ENCODE measurements around the gene YIF1A. TPM values are rescaled to one million over a fixed set of nuclear protein-coding genes. Genes with fewer than 3 reads are reported as not detected.
"Not testable (repeated sequence)": the region's sequence is repeated elsewhere in the genome, so short reads cannot be mapped to it uniquely, and the experiment has no call there.

YIF1A gene
- total and polyA plus RNA-seq, 7 experiments from 2014 or later: 25.0 to 66.2 (median 34.1) TPM

DNA sequence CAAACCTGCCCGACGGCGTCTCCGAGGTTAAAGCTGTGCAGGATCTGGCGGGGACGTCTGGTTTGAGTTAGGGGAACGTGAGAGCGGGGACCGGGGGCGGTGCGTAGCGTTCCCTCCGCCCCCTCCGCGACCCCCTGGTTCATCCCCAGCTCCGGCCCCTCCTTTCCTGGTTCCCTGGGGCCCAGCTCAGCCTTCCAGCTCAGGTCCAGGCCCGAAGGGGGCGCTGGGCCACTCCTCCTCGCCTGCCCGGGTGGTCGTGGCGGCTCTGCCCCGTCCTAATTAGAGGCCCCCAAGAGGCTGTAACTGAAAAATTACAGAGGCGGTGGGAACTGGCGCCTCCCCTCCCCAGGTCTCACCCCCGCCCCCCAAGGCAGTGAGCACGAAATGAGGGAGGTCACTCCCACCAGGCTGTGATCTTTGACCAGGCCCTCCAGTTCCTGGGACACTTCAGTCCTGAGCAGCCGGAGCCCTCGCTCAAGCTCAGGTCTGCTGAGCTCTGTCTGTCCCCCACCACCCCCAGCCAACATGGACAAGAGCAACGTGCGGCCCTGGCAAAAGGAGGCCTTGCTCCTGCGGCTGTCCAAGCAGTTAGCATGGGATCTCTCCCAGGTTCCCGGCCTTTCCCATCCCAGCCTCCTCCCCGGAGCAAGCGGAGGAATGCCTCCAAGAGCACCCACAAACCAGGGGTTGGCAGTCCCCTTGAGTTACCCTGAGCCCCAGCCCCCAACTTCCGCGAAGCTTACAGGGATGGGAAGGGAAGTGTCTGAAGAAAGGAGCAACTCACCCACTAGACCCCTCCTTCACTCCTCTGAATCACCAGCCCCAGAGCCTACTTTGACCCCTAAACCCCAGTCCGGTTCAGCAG, 24.6 kb upstream of the YIF1A start:
- peak overlapping the region; percentile 93 to 100 (median 98) for H3K27ac Mint-ChIP-seq
- POLR2A ChIA-PET: interaction anchor here (1.0 to 4.0 kb wide), 17 partner anchors 8 to 890 kb away, joined by 3 to 89 read pairs (median 11); partner anchors contain the start of genes B4GAT1, BRMS1, RBM14 and RBM4B
- Histone ChIP-seq H3K27me3 (ENCODE audit: control insufficient read depth in 2 of 2, insufficient read depth in 2 of 2, low read length in 2 of 2) (no peaks in the 10 kb centered on the region), H3K36me3 (ENCODE audit: control insufficient read depth in 2 of 3, insufficient read depth in 3 of 3, low read length in 3 of 3) (no peaks in the 10 kb centered on the region), H3K4me1 (ENCODE audit: control insufficient read depth in 2 of 2, insufficient read depth in 2 of 2, low read length in 2 of 2) (peaks cover 25 to 48% of the 10 kb centered on the region in 2 donors), H3K4me3 (ENCODE audit: low read length) (peak overlapping the region; percentile 75), H3K9me3 (ENCODE audit: control insufficient read depth in 2 of 3, low read length in 3 of 3) (no peaks in the 10 kb centered on the region), H3K27ac (ENCODE audit: low read depth, low read length) (peak overlapping the region; percentile 99)
- peaks cover 0 to 1% (median 0%) of the 10 kb centered on the region in 11 donors for H3K9me3 Mint-ChIP-seq
- ATAC-seq (no peak), DNase-seq (no peak)
- peaks cover 0 to under 1% (median 0%) of the 10 kb centered on the region in 5 donors for H3K27me3 Mint-ChIP-seq
- H3K4me3 Mint-ChIP-seq: peak overlapping the region; percentile 63 to 97 (median 94)
- H3K36me3 Mint-ChIP-seq: peaks cover 0 to under 1% (median 0%) of the 10 kb centered on the region in 5 donors
- CTCF ChIA-PET: interaction anchor here (1.0 to 4.6 kb wide), 9 partner anchors 9 to 76 kb away, joined by 3 to 58 read pairs (median 31); partner anchors contain the start of genes BRMS1 and SLC29A2
- H3K4me1 Mint-ChIP-seq: peaks cover 24 to 48% (median 38%) of the 10 kb centered on the region in 7 donors
- intact Hi-C loops (cut with micrococcal nuclease): no loop called here

DNA sequence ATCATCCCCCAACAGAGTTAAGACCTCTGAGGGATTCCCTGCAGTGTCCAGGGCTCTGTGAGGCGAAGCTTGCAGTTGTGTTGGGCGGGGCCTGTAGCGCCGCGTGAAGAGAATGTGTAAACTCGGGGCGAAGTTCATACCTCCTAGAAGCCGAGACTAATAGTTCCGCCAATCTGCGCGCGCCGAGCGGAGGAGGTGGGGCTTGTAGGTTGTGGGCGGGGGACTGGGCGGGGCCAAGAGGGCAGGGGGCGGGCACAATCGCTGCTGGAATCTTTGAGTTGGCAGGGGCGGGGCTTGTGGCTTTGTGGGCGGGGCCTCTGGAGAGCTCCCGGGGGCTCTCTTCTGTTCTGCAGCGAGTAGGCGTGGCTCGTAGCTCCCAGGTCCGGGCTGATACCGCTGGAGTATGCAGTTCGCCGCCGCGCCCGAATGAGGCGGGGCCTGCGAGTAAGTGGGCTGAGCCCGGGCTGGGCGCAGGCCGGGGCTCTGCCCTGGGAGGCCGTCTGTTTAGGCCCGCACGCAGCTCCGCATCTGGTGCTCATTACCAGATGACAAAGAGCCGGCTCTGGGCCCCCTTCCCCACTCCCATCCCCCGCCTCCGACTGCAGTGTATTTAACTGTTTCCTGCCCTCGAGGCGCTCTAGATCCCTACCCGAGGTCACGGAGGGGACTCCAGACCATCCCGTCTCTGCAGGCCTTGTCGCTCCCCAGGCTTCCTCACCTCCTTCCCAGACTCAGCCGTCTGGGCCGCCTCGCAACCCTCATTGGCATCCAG, 23.8 kb upstream of the YIF1A start:
- peaks cover 17 to 40% (median 31%) of the 10 kb centered on the region in 7 donors for H3K4me1 Mint-ChIP-seq
- Histone ChIP-seq H3K4me1 (ENCODE audit: control insufficient read depth in 2 of 2, insufficient read depth in 2 of 2, low read length in 2 of 2) (peaks cover 17 to 40% of the 10 kb centered on the region in 2 donors), H3K27ac (ENCODE audit: low read depth, low read length) (peak overlapping the region; percentile 99), H3K9me3 (ENCODE audit: control insufficient read depth in 2 of 3, low read length in 3 of 3) (no peaks in the 10 kb centered on the region), H3K36me3 (ENCODE audit: control insufficient read depth in 2 of 3, insufficient read depth in 3 of 3, low read length in 3 of 3) (no peaks in the 10 kb centered on the region), H3K4me3 (ENCODE audit: low read length) (peak overlapping the region; percentile 92), H3K27me3 (ENCODE audit: control insufficient read depth in 2 of 2, insufficient read depth in 2 of 2, low read length in 2 of 2) (no peaks in the 10 kb centered on the region)
- CTCF ChIA-PET: interaction anchor here (1.0 to 4.6 kb wide), 16 partner anchors 9 to 268 kb away, joined by 3 to 58 read pairs (median 12); partner anchors contain the start of genes BRMS1, MRPL11, RIN1 and SLC29A2
- intact Hi-C loops (cut with micrococcal nuclease): loop anchor here (1.0 kb wide), 14 partner anchors 16 to 453 kb away; partner anchors contain the start of genes BRMS1 (in 2 of the 2), PELI3 (in 2 of the 2), RAB1B (in 2 of the 2) and SLC29A2 (in 2 of the 2)
- peak overlapping the region; percentile 93 to 100 (median 98) for H3K27ac Mint-ChIP-seq
- DNase-seq: peak; percentile 97 to 100 (median 98)
- peak; percentile 80 for ATAC-seq
- H3K36me3 Mint-ChIP-seq: no peaks in the 10 kb centered on the region
- peak overlapping the region; percentile 63 to 97 (median 94) for H3K4me3 Mint-ChIP-seq
- no peaks in the 10 kb centered on the region for H3K27me3 Mint-ChIP-seq
- H3K9me3 Mint-ChIP-seq: peaks cover 0 to 1% (median 0%) of the 10 kb centered on the region in 11 donors
- POLR2A ChIA-PET: interaction anchor here (0.6 to 4.0 kb wide), 26 partner anchors 9 to 1568 kb away, joined by 3 to 89 read pairs (median 4); partner anchors contain the start of genes B4GAT1, BRMS1, MRPL11 and RAB1B

DNA sequence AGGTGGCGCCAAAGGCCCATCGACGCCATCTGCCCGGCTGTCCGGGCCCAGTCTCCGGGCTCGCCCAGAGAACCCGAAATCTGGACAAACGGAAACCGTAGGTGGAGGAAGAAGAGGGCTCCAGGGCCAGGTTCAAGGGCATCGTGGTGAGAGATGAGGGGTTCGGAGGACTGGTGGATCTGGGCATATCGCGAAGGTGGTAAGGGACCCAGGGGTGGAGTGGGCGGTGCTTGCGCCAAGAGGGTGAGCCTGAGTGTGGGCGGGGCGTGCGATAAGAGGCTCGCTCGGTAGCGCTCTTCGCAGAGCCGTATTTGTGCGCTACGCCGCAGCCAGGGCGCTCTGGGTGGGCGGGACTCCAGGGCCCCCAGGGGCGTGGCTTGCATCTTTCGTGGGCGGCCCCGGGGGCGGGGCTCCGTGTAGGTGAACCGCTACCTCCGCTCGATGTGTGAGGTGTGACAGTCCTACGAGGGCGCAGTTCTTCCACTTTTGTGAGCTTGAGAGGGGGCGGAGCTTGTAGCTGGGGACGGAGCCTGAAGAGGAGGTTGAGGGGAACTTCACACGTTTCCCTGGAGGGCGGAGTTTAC, 23.1 kb upstream of the YIF1A start:
- ATAC-seq: peak; percentile 84
- H3K4me3 ChIP-seq (ENCODE audit: low read length): peak overlapping the region; percentile 92
- intact Hi-C loops (cut with micrococcal nuclease): loop anchor here (1.0 kb wide), 14 partner anchors 16 to 453 kb away; partner anchors contain the start of genes BRMS1 (in 2 of the 2), PELI3 (in 2 of the 2), RAB1B (in 2 of the 2) and SLC29A2 (in 2 of the 2)

DNA sequence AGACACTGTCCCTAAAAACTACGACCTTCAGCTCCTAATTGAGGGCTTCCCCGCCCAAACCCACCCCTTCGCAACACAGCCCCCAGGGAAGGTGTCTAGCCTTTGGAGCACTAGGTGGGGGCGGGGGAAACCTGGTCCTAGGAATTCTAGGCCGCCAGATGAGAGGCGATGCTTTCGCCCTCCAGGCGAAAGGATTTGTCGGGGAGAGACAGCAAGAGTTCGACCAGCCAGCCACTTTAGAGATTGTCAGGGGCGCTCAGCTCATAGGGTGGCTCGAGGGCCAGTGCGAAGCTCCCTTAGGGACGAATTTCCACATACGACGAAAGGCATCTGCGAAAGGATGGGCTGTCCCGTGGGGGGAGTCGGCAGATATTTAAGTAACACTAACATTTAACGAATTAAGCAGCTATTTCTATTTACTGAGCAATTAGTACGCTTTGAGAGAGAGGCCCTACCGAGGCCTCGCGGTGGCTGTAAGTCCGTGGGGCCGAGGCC, 22.6 kb upstream of the YIF1A start:
- H3K9me3 ChIP-seq (ENCODE audit: control insufficient read depth in 2 of 3, low read length in 3 of 3): no peaks in the 10 kb centered on the region
- no peaks in the 10 kb centered on the region for H3K36me3 ChIP-seq (ENCODE audit: control insufficient read depth in 2 of 3, insufficient read depth in 3 of 3, low read length in 3 of 3)
- peak overlapping the region; percentile 92 for H3K4me3 ChIP-seq (ENCODE audit: low read length)
- ChIA-PET POLR2A (interaction anchor here (0.6 to 4.0 kb wide), 15 partner anchors 10 to 450 kb away, joined by 3 to 89 read pairs (median 11); partner anchors contain the start of genes B4GAT1, BRMS1, MRPL11 and RAB1B), CTCF (interaction anchor here (0.6 to 4.6 kb wide), 25 partner anchors 8 to 833 kb away, joined by 3 to 58 read pairs (median 6); partner anchors contain the start of genes BRMS1, MRPL11, PELI3 and RIN1)
- peak overlapping the region; percentile 93 to 100 (median 98) for H3K27ac Mint-ChIP-seq
- ATAC-seq (peak; percentile 44), DNase-seq (no peak)
- peak overlapping the region; percentile 79 for H3K27ac ChIP-seq (ENCODE audit: low read depth, low read length)
- H3K36me3 Mint-ChIP-seq: no peaks in the 10 kb centered on the region
- H3K9me3 Mint-ChIP-seq: peaks cover 0 to 1% (median 0%) of the 10 kb centered on the region in 11 donors
- H3K4me1 Mint-ChIP-seq: peaks cover 17 to 34% (median 25%) of the 10 kb centered on the region in 7 donors
- H3K4me3 Mint-ChIP-seq: peak overlapping the region; percentile 63 to 97 (median 94)
- H3K27me3 ChIP-seq (ENCODE audit: control insufficient read depth in 2 of 2, insufficient read depth in 2 of 2, low read length in 2 of 2): no peaks in the 10 kb centered on the region
- intact Hi-C loops (cut with micrococcal nuclease): no loop called here
- H3K4me1 ChIP-seq (ENCODE audit: control insufficient read depth in 2 of 2, insufficient read depth in 2 of 2, low read length in 2 of 2): peaks cover 11 to 34% of the 10 kb centered on the region in 2 donors
- H3K27me3 Mint-ChIP-seq: peaks cover 0 to 2% (median 0%) of the 10 kb centered on the region in 5 donors

More for the DNA sequence above, 23.1 kb upstream of the YIF1A start:
- Mint-ChIP-seq H3K27me3 (peaks cover 0 to 2% (median 0%) of the 10 kb centered on the region in 5 donors), H3K27ac (peak overlapping the region; percentile 93 to 100 (median 98)), H3K9me3 (peaks cover 0 to 1% (median 0%) of the 10 kb centered on the region in 11 donors), H3K36me3 (no peaks in the 10 kb centered on the region), H3K4me1 (peaks cover 17 to 34% (median 25%) of the 10 kb centered on the region in 7 donors), H3K4me3 (peak overlapping the region; percentile 63 to 97 (median 94))
- POLR2A ChIA-PET: interaction anchor here (0.6 to 4.0 kb wide), 26 partner anchors 10 to 1568 kb away, joined by 3 to 89 read pairs (median 4); partner anchors contain the start of genes B4GAT1, BRMS1, MRPL11 and RAB1B
- CTCF ChIA-PET: interaction anchor here (0.7 to 4.6 kb wide), 25 partner anchors 8 to 267 kb away, joined by 3 to 58 read pairs (median 6); partner anchors contain the start of genes BRMS1, MRPL11, PELI3 and RIN1
- Histone ChIP-seq H3K27me3 (ENCODE audit: control insufficient read depth in 2 of 2, insufficient read depth in 2 of 2, low read length in 2 of 2) (no peaks in the 10 kb centered on the region), H3K4me1 (ENCODE audit: control insufficient read depth in 2 of 2, insufficient read depth in 2 of 2, low read length in 2 of 2) (peaks cover 11 to 34% of the 10 kb centered on the region in 2 donors), H3K36me3 (ENCODE audit: control insufficient read depth in 2 of 3, insufficient read depth in 3 of 3, low read length in 3 of 3) (no peaks in the 10 kb centered on the region), H3K9me3 (ENCODE audit: control insufficient read depth in 2 of 3, low read length in 3 of 3) (no peaks in the 10 kb centered on the region), H3K27ac (ENCODE audit: low read depth, low read length) (peak overlapping the region; percentile 79)
- DNase-seq: peak; percentile 93 to 100 (median 100)

DNA sequence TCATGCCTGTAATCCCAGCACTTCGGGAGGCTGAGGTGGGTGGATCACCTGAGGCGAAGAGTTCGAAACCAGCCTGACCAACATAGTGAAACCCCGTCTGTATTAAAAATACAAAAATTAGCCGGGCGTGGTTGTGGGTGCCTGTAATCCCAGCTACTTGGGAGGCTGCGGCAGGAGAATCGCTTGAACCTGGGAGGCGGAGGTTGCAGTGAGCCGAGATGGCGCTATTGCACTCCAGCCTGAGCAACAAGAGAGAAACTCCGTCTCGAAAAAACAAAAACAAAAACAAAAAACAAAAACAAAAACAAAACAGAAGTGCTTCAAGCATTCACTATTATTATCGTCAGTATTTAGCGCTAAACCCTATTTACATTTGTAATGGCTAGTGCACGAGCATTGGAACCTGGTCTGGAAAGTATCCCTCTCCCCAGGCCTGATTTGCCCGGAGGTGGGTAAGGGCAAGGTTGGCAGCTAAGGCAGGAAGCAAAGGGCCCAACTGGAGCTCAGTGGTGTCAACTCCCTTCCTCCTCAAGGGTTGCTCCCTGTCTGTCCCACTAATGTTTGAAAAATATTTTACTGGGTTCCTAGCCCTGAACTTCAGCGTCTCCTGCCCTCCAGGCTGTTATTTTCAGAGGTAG, 22.0 kb upstream of the YIF1A start:
- ChIA-PET POLR2A (interaction anchor here (0.6 to 4.0 kb wide), 13 partner anchors 11 to 128 kb away, joined by 3 to 89 read pairs (median 15); partner anchors contain the start of genes B4GAT1, BRMS1, MRPL11 and RAB1B), CTCF (interaction anchor here (0.6 to 4.6 kb wide), 24 partner anchors 8 to 833 kb away, joined by 3 to 58 read pairs (median 6); partner anchors contain the start of genes BRMS1, MRPL11, PELI3 and RIN1)
- H3K36me3 Mint-ChIP-seq; H3K27ac ChIP-seq (ENCODE audit: low read depth, low read length); intact Hi-C loops (cut with micrococcal nuclease); H3K4me3 ChIP-seq (ENCODE audit: low read length); H3K27me3 Mint-ChIP-seq; H3K36me3 ChIP-seq (ENCODE audit: control insufficient read depth in 2 of 3, insufficient read depth in 3 of 3, low read length in 3 of 3); H3K9me3 ChIP-seq (ENCODE audit: control insufficient read depth in 2 of 3, low read length in 3 of 3); DNase-seq; H3K9me3 Mint-ChIP-seq; ATAC-seq; H3K27me3 ChIP-seq (ENCODE audit: control insufficient read depth in 2 of 2, insufficient read depth in 2 of 2, low read length in 2 of 2): not testable (repeated sequence)
- Mint-ChIP-seq H3K27ac (peak overlapping the region in 4 of 9 donors; percentile 38 to 100 (median 98)), H3K4me3 (peak overlapping the region in 1 of 10 donors; percentile 91), H3K4me1 (peaks cover 16 to 30% (median 25%) of the 10 kb centered on the region in 7 donors)
- peaks cover 11 to 34% of the 10 kb centered on the region in 2 donors for H3K4me1 ChIP-seq (ENCODE audit: control insufficient read depth in 2 of 2, insufficient read depth in 2 of 2, low read length in 2 of 2)

Measured in naive thymus-derived CD4-positive, alpha-beta T cell (primary cell).